Choroid plexus epithelial cell (primary cell): Measurements from ENCODE around the gene RAMP3.

Experiments used
- DNase-seq: peaks from one replicate; pipeline ENCODE4 v3.0.0-alpha.2; 2010; ENCODE audit warnings: low read depth
- H3K4me3 ChIP-seq: 2 replicates; pipeline ENCODE4 v1.5.1; 2011; ENCODE audit warnings: low read depth, mild to moderate bottlenecking, control low read depth, low read length, moderate library complexity
- TF ChIP-seq, protein P1 (sequence below): conservative IDR thresholded peaks from 2 replicates; pipeline ENCODE4 v1.5.1; 2011; ENCODE audit warnings: low read depth, mild to moderate bottlenecking, control low read depth, inconsistent platforms, low read length, moderate library complexity

Gene RAMP3

DNA sequence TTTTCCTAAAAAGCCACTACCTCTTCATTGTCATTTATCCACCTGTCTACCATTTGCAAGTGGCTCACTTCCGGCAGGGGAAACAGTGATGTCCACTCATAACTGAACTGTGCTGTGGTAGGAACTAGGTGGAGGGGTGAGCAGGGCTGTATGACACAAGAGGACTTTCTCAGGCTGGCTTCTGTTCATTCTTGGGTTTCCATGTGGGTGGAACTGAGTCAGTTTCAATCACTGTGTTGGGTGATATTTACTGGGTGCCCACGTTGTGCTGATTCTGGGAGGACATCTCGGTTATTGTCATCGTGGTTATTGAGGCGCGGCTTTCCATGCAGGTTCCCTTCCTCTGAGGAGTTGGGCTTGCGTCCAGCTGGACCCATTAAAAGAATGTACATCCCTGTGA is 38.8 kb downstream of the RAMP3 start:
- TF ChIP-seq, protein P1, sequence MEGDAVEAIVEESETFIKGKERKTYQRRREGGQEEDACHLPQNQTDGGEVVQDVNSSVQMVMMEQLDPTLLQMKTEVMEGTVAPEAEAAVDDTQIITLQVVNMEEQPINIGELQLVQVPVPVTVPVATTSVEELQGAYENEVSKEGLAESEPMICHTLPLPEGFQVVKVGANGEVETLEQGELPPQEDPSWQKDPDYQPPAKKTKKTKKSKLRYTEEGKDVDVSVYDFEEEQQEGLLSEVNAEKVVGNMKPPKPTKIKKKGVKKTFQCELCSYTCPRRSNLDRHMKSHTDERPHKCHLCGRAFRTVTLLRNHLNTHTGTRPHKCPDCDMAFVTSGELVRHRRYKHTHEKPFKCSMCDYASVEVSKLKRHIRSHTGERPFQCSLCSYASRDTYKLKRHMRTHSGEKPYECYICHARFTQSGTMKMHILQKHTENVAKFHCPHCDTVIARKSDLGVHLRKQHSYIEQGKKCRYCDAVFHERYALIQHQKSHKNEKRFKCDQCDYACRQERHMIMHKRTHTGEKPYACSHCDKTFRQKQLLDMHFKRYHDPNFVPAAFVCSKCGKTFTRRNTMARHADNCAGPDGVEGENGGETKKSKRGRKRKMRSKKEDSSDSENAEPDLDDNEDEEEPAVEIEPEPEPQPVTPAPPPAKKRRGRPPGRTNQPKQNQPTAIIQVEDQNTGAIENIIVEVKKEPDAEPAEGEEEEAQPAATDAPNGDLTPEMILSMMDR, result no peak
- DNase-seq, result no peak
- H3K4me3 ChIP-seq, result no peak overlapping the region

DNA sequence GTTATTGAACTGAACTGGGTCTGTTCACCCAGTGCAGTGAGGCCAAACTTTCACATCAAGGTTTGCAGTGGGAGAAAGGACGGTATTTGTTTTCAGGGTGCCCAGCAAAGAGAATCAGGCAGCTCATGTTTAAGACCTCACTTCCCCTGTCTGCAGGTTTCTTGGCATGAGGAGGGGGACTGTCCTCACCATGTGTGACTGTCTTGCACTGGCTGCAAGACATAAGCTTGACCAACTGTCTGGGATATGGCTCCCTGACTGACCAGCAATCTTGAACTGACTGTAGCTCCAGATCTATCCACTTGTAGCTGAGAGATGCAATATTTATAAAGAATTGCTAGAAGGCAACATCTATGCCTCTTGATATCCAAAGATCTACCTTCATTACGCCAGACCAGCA is 39.9 kb downstream of the RAMP3 start:
- no peak for DNase-seq
- H3K4me3 ChIP-seq, result no peak overlapping the region
- TF ChIP-seq, protein P1, result no peak

DNA sequence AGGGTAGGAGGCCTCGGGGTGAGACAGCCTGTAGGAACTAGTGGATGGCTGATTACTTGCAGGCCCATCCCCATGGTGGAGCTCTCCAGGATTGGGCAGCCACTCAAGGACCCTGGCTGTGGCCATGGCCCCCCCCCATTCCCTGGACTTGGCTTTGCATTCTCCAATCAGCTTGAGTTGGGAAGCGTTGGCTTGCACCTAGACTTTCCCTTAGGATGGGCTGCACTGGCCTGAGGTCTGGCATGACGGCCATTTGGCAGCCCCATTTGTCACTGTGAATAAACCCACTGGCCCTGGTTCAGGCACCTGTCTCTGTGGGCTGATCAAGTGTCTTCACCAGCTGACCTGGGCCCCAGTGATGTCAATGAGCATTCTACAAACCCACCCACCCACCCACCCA is 41.4 kb downstream of the RAMP3 start:
- TF ChIP-seq, protein P1, result no peak
- no peak overlapping the region for H3K4me3 ChIP-seq
- DNase-seq, result no peak

DNA sequence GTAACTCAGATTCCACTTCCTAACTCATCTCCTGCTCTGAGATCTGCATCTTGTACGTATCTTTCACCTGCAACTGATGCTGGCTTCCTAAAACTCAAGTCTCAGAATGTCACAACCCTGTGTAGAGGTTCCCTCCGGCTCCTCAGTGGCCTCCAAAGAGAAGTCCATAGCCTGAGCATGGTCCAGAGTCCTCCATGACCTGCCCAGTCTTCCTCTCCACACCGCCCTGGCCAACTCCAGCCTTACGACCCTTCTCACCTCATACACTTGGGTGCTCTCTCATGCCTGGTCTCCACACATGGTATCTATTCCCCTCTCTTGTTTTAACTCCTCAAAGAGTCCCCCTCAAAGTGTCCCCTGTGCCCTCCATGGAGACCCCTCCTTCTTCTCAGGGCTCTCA is 41.9 kb downstream of the RAMP3 start:
- H3K4me3 ChIP-seq, result no peak overlapping the region
- no peak for DNase-seq
- TF ChIP-seq, protein P1, result no peak

DNA sequence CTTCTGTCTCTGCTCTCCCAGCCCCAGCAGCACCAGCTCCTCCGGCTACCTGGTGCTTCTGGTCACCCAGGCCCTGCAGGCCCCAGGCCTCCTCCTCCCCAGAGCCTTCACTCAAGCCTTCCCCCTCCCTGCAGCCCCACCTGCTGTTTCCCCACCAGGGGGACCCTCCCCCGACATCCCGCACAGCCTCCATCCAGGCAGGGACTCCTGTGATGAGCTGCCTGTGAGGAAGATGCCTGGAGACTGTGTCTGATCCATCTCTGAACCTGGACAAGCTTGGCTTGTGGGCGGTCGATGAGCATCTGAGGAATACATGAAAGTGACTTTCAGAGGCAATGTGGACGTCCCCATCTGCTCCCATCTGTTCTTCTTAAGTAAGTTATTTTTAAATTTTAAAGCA is 45.0 kb downstream of the RAMP3 start:
- no peak for DNase-seq
- no peak overlapping the region for H3K4me3 ChIP-seq
- TF ChIP-seq, protein P1, result no peak

DNA sequence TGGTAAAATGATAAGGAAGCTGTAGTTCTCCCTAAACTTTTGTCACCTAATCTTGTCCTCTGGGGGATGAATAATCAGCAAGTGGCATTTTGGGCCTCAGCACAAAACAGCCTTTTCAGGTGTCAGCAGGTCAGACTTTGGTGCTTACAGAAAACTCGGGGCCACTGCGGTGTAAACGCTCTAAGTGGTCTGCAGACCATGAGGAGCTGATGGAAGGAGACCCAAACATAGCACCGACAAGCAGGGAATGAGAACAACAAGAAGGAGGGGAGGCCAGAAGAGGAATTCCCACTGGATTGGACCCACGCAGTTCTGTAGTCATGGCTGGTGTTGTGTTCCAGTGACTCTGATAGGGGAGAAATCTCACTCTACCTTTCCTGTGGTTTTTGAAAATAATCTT is 45.4 kb downstream of the RAMP3 start:
- no peak overlapping the region for H3K4me3 ChIP-seq
- TF ChIP-seq, protein P1, result no peak
- DNase-seq, result no peak

DNA sequence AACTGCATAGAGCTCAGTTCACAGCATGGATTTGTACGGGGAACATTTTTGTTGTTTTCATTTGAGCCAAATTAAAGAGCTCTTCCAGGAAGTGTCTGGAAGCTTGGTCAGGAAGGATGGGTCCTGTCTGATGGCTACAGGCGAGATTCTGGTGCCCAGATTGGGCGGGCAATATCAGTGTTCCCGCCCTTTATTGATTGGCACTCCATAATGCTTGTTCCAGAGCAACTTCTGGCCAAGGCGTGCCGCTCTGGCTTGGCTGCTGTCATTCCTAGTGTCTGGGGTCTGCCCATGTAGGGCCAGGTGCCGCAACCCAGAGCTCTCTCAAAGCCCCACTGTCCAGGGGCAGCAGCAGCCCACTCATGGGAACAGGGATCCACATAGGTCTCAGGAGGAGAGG is 45.9 kb downstream of the RAMP3 start:
- H3K4me3 ChIP-seq, result no peak overlapping the region
- DNase-seq, result no peak
- TF ChIP-seq, protein P1, result no peak
